Central memory CD8-positive, alpha-beta T cell (primary cell): Measurements from ENCODE around the gene CADM1.

Experiments used
- ATAC-seq: fragments of 150-1000 bp; cut with Tn5 transposase; replicated peaks from 2 replicates; pipeline ENCODE4 v1.10.0; 2022; ENCODE audit warnings: mild to moderate bottlenecking, moderate FRiP score, moderate number of reproducible peaks; ENCODE audit not compliant: poor library complexity, severe bottlenecking; ENCODE audit errors: extremely low read depth
- DNase-seq, 2 donors: peaks; one replicate each; pipeline ENCODE4 v3.0.0; 2021; ENCODE audit warnings: low spot score in 2 of 2
- H3K27ac Mint-ChIP-seq: one replicate; pipeline ENCODE4 v1.8.0; 2022; ENCODE audit warnings: low read depth, mild to moderate bottlenecking, moderate library complexity, mixed read lengths
- H3K27me3 Mint-ChIP-seq: one replicate; pipeline ENCODE4 v1.8.0; 2022; ENCODE audit warnings: mixed read lengths
- H3K36me3 Mint-ChIP-seq: one replicate; pipeline ENCODE4 v1.8.0; 2022; ENCODE audit warnings: mild to moderate bottlenecking, moderate library complexity, mixed read lengths; ENCODE audit not compliant: insufficient read depth
- H3K4me1 Mint-ChIP-seq: one replicate; pipeline ENCODE4 v1.8.0; 2022; ENCODE audit warnings: mixed read lengths
- H3K4me3 Mint-ChIP-seq: one replicate; pipeline ENCODE4 v1.8.0; 2022; ENCODE audit warnings: mild to moderate bottlenecking, moderate library complexity, mixed read lengths
- H3K9me3 Mint-ChIP-seq: one replicate; pipeline ENCODE4 v1.8.0; 2022; ENCODE audit warnings: mixed read lengths

The CADM1 gene

DNA sequence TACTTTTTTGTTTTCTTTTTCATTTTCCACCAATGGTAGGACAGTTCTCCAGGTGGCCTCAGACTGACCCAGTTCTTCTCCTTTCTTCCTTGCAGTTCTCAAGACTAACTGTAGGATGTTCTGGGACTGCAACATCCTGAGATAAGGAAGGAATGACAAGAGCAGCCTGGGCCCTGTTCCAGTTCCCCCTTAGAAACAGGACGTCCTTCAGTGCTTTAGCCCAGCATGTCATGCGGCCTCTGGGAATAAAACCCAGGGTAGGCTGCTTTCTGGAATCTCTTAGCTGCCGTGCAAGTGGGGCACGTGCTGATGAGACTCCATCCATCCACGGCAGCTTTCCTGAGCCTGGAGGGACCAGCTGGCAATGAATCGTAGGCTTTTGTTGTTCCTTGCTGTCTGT, 24.0 kb upstream of the CADM1 start:
- Mint-ChIP-seq H3K27me3 (peaks cover 34% of the 10 kb centered on the region), H3K27ac (no peak overlapping the region), H3K9me3 (no peaks in the 10 kb centered on the region), H3K4me3 (no peak overlapping the region), H3K4me1 (no peaks in the 10 kb centered on the region), H3K36me3 (no peaks in the 10 kb centered on the region)
- ATAC-seq, result no peak
- no peak for DNase-seq

DNA sequence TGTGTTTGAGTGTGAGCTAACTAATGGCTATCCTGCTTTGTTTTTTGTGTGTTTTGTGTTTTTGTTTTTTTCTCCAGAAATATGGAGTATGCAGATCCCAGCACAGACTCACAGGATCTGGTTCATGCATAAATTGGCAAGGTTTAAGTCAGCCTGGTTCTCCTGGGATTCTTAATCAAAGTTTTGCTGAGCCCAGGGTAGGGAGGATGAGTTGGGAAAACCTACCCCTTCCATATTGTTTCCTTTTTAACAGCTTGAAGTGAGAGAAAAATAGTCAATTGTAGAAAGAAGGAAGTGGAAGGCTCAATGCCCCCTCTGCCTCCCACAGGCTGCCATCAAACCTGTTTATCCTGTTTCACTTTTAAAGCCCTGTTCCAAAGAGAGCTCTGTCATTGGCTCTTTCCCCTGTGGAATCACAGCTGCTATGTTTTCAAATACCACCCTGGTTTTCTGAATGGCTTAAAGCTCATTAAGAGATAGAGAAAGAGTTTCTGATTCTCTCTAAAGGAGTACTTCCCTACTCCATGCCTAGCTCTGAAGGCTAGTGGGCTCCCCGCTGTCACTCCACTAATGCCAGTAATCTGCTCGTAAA, 23.4 kb upstream of the CADM1 start:
- no peaks in the 10 kb centered on the region for H3K4me1 Mint-ChIP-seq
- no peaks in the 10 kb centered on the region for H3K36me3 Mint-ChIP-seq
- H3K9me3 Mint-ChIP-seq, result no peaks in the 10 kb centered on the region
- ATAC-seq, result no peak
- no peak overlapping the region for H3K4me3 Mint-ChIP-seq
- no peak overlapping the region for H3K27ac Mint-ChIP-seq
- H3K27me3 Mint-ChIP-seq, result peaks cover 34% of the 10 kb centered on the region
- DNase-seq, result no peak

DNA sequence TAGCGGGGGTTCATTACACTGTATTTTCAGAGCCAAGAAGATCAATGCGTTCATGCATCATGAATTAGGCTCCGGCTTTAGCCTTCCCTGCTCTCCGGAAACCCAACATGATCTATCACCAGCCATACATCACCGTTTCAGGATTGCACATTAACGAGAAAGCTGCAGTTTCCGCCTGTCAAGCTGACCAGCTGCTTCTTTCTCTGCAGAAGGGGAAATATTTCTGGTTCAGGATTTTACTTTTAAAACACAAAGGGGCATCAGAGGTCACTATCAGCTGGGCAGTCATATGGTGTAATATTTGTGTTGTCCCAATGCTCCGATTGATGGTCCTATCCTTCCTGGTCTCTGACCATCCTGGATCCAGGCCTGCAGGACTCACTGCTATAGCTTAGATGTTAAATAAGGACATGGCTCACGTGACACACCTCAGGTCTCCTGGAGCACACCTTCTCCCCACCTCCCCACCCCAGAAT, 21.4 kb upstream of the CADM1 start:
- Mint-ChIP-seq H3K36me3 (no peaks in the 10 kb centered on the region), H3K9me3 (no peaks in the 10 kb centered on the region), H3K4me1 (no peaks in the 10 kb centered on the region), H3K4me3 (no peak overlapping the region), H3K27me3 (peaks cover 48% of the 10 kb centered on the region), H3K27ac (no peak overlapping the region)
- DNase-seq, result no peak
- no peak for ATAC-seq

DNA sequence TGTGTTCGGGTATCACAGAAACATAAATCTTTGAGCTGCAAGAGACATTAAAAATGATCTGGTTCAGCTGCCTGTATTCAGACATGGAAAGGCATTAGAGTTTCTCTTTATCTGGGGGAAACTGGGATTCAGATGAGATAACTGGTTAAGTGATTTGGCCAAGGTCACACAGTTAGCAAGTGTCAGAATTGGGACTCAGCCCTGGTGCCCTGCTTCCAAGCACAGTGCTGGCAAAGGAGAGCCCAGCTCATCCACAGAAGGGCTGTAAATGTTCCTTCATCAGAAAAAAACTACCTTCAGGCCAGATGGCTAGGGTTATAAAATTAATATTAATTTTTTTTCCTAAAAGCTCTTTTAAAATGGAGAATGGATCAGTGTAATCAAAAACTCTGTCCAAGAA, 20.4 kb upstream of the CADM1 start:
- no peak for DNase-seq
- ATAC-seq, result no peak
- Mint-ChIP-seq H3K4me3 (no peak overlapping the region), H3K27ac (no peak overlapping the region), H3K9me3 (no peaks in the 10 kb centered on the region), H3K36me3 (no peaks in the 10 kb centered on the region), H3K4me1 (no peaks in the 10 kb centered on the region), H3K27me3 (peaks cover 58% of the 10 kb centered on the region)

DNA sequence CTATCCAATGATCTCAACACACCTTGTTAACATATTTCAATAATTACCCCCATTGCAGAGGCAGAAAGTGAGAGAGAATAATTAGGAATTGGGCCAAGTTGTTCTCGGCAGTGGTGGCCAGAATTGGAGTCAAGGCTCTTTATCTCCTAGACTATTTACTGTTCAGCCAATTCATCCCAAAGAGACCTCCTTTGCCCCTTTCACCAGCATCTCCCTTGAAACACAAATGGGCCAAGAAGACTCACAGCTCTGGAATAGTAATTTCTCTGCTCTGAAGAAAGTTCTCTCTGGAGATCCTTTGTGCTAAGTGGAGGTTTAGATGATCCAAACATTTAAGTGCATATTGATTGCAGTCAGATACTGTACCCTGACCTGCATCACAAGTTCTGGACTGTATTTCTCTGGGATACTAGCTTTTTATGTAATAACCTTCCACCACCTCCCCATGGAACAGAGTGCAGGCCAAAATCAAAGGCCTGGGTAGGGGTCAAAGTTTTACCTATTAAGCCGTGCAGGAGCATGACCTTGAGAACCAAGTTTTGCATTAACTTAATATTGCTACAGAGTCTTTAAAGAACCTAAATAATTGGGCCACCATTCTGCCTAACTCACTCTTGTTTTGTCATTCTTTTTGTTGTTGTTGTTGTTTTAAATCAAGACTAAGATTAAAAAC, 19.6 kb upstream of the CADM1 start:
- peaks cover 58% of the 10 kb centered on the region for H3K27me3 Mint-ChIP-seq
- H3K27ac Mint-ChIP-seq, result no peak overlapping the region
- H3K36me3 Mint-ChIP-seq, result no peaks in the 10 kb centered on the region
- ATAC-seq (no peak), DNase-seq (no peak)
- H3K4me3 Mint-ChIP-seq, result no peak overlapping the region
- no peaks in the 10 kb centered on the region for H3K9me3 Mint-ChIP-seq
- H3K4me1 Mint-ChIP-seq, result no peaks in the 10 kb centered on the region

DNA sequence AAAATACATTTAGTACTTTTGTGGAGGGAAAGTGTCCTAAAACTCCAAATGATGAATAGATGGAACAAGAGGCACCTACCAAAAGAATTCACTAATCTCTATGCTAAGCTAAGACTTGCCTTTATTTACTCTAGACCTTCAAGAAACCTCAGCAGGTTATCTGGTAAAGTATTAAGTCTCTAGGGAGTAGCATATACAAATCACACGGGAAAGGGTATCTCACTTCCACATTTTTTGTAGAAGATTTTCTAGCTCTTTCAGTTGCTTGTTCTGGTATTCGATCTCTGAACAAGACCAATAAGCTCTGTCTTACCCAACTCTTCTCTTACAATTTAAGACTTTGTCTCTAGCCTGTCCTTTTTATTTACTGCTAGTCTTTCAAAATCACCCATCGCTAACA, 18.1 kb upstream of the CADM1 start:
- Mint-ChIP-seq H3K4me3 (no peak overlapping the region), H3K4me1 (no peaks in the 10 kb centered on the region), H3K27me3 (peaks cover 59% of the 10 kb centered on the region), H3K27ac (no peak overlapping the region), H3K36me3 (no peaks in the 10 kb centered on the region), H3K9me3 (no peaks in the 10 kb centered on the region)
- no peak for ATAC-seq
- DNase-seq, result no peak

DNA sequence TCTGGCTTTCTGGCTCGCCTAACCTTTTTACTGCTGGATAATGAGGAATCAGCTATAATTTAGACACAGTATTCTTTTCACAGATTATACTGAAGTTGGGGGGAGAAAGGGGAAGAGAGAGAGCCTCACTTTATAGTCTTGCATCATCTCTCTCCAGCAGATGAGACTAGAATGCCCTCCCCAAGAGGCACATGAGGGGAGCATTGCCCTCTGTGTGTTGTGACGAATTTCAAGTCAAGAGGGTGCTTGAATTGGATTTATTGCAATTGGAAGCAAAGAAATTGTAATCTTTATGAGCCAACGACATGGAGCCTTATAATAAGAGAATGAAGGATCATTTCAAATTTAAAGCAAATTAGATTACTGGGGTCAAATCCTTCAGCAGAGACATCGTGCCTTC, 17.6 kb upstream of the CADM1 start:
- Mint-ChIP-seq H3K27me3 (peaks cover 57% of the 10 kb centered on the region), H3K27ac (no peak overlapping the region), H3K36me3 (no peaks in the 10 kb centered on the region), H3K4me3 (no peak overlapping the region), H3K9me3 (no peaks in the 10 kb centered on the region), H3K4me1 (no peaks in the 10 kb centered on the region)
- ATAC-seq (no peak), DNase-seq (no peak)

DNA sequence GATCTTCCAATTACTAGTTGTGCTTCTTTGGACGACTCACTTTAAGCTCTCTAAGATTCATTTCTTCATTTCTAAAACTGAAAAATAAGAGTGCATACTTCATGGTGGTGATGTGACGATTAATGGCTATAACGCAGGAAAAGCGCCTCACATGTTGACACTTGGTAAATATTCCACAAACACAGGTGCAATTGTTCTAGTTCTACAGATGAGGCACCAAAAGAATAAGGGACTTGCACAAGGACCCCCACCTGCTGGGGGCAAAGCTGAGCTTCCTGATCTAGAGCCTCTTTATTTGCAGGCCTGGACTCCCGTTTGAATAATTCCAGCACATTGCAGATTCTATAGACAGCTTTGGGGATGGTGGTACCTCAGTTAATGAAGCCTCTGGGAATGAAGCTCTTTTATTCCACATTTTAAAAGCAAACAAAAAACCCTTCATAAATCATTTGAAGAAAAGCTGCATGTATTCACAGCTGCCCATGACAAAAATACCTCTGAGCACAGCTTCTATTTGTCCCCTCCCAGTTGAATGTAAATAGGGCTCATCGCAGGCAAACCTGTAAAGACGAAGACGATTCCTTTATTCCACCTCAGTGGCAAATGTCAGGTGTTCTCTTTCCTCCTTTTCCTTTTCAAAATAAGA, 14.9 kb upstream of the CADM1 start:
- H3K27me3 Mint-ChIP-seq, result peaks cover 78% of the 10 kb centered on the region
- no peaks in the 10 kb centered on the region for H3K4me1 Mint-ChIP-seq
- no peak for ATAC-seq
- no peaks in the 10 kb centered on the region for H3K36me3 Mint-ChIP-seq
- DNase-seq, result no peak
- no peak overlapping the region for H3K27ac Mint-ChIP-seq
- H3K4me3 Mint-ChIP-seq, result no peak overlapping the region
- no peaks in the 10 kb centered on the region for H3K9me3 Mint-ChIP-seq

DNA sequence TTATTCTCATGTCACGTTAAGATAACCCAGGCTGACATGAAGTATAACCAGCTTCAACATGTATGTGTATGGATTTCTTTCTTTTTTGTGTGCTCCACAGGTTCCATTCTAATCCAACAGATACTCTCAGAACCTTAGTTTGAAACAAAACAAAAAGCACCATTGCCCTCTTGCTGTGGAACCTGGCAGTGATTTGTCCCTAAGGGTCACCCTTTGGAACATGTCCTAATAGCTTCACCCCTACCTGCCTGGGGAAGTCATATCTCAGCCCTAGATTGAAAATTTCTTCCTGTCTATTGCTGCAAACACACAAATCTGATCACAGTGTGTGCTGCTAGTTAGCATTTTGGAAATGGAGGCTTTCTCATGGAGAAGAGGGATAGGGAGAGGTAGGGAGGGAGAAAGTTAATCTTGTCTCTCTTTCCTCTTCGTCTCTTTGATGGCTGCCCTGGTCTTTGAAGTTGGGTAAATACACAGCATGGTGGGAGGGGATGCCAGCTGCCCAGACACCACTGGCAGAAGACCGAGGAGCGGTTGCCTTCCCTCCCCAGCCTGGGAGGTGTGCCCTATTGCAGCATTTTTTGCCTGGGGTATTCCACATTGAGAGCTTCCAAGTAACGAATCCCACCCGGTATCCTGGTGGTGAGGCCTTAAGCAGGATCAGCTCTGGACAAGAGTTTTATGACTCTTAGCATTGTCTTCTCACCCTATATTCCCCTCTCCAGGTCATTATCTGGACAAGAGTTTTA, 11.6 kb upstream of the CADM1 start:
- Mint-ChIP-seq H3K4me3 (no peak overlapping the region), H3K36me3 (no peaks in the 10 kb centered on the region), H3K4me1 (no peaks in the 10 kb centered on the region), H3K27ac (no peak overlapping the region), H3K27me3 (peaks cover 74% of the 10 kb centered on the region), H3K9me3 (no peaks in the 10 kb centered on the region)
- no peak for ATAC-seq
- no peak for DNase-seq

DNA sequence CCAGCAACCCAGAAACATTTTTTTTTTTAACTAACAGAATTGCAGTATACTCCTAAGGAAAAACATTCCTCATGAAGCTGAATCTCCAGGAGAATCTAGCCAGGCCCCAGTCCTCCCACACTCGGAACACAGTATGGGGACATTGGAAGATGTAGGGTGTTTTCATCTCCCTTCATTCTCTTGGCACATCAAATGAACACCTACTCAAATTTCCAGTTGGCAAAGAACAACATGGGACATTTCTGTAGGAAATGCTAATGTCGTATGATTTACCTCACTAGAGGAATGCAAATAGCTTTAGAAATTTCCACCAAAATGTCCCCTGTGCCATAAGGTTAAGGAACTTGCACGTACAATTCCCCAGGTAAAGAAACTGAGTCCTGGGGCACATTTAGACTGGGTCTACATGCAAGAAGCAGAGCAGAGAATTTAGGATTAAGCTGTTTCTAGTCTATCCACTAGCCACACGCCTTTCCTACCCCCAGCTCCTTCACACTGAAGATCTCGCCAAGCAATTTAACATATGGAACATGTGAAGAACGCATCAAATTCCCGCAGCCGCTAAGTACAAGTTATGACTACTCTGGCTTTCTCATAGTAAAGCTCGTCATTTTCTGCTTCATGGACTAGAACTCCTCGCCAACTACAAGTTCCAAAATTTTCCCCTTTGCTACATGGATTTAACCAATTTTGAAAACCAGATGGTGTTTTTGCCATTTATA, 2.9 kb upstream of the CADM1 start:
- Mint-ChIP-seq H3K9me3 (no peaks in the 10 kb centered on the region), H3K36me3 (peaks cover 3% of the 10 kb centered on the region), H3K27ac (no peak overlapping the region), H3K4me3 (no peak overlapping the region), H3K4me1 (peaks cover 12% of the 10 kb centered on the region), H3K27me3 (peaks cover 39% of the 10 kb centered on the region)
- DNase-seq (no peak), ATAC-seq (no peak)

DNA sequence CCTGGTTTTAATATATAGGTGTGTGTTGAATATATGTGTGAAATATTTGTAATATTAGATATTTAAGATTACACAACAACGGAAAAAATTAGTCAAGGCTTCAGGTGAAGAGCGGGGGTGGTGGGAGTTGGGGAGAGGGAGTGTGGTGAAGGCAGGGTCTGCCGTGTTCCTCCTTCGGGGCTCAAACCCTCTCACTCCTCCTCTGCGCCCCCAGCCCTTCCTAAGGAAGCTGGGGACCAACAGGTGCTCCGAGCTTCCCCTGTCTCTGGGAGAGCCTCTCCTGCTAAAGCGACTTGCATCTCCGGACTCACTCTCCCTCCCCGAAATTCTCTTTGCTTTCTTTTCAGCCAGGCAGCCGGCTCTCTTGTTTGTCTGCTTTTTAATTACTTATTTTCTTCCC, 960 bp upstream of the CADM1 start:
- H3K4me3 Mint-ChIP-seq, result no peak overlapping the region
- peaks cover 36% of the 10 kb centered on the region for H3K27me3 Mint-ChIP-seq
- H3K36me3 Mint-ChIP-seq, result peaks cover 3% of the 10 kb centered on the region
- peaks cover 12% of the 10 kb centered on the region for H3K4me1 Mint-ChIP-seq
- DNase-seq (no peak), ATAC-seq (no peak)
- H3K27ac Mint-ChIP-seq, result peak overlapping the region; percentile 21
- H3K9me3 Mint-ChIP-seq, result no peaks in the 10 kb centered on the region

DNA sequence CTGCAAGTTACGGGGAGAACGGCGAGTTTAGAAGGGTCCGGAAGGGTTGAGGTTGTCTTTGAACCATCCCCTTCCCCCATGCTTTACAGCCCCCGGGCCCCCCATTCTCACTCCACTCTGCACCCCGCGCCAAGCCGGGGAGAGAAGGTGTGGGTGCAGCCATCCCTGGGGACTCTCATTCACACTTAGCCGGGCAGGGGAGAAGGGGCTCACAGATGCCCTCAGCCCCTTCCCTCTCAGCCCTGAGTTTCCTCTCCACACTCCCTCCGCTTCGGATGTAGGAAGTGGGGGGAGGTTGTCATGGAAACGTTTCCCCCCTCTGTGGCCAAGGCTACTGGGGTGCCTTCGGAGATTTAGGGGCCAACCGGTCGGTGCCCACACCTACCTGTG, 334 bp downstream of the CADM1 start:
- H3K27ac Mint-ChIP-seq, result no peak overlapping the region
- peaks cover 3% of the 10 kb centered on the region for H3K36me3 Mint-ChIP-seq
- DNase-seq (no peak), ATAC-seq (no peak)
- H3K9me3 Mint-ChIP-seq, result no peaks in the 10 kb centered on the region
- peaks cover 12% of the 10 kb centered on the region for H3K4me1 Mint-ChIP-seq
- H3K27me3 Mint-ChIP-seq, result peaks cover 26% of the 10 kb centered on the region
- no peak overlapping the region for H3K4me3 Mint-ChIP-seq
